Parathyroid adenoma (tissue), 2 donors: ENCODE measurements around the gene C16orf87.

Experiments used
- H2AFZ ChIP-seq: fragments of 300-600 bp; sonication (generic); one replicate; pipeline ENCODE4 v1.7.0; 2017; ENCODE audit warnings: antibody characterized with exemption, mild to moderate bottlenecking
- H3K27ac ChIP-seq: fragments of 300-600 bp; sonication (generic); one replicate; pipeline ENCODE4 v1.7.0; 2017
- H3K27me3 ChIP-seq: fragments of 300-600 bp; sonication (generic); one replicate; pipeline ENCODE4 v1.7.0; 2017; ENCODE audit warnings: low read length; ENCODE audit not compliant: control insufficient read depth, insufficient read depth
- H3K36me3 ChIP-seq: fragments of 300-600 bp; sonication (generic); one replicate; pipeline ENCODE4 v1.7.0; 2017; ENCODE audit warnings: low read length; ENCODE audit not compliant: control insufficient read depth, insufficient read depth
- H3K4me1 ChIP-seq: fragments of 300-600 bp; sonication (generic); one replicate; pipeline ENCODE4 v1.7.0; 2017; ENCODE audit warnings: control low read depth
- H3K4me2 ChIP-seq: fragments of 300-600 bp; sonication (generic); one replicate; pipeline ENCODE4 v1.7.0; 2017; ENCODE audit warnings: low read length
- H3K4me3 ChIP-seq: fragments of 300-600 bp; sonication (generic); one replicate; pipeline ENCODE4 v1.7.0; 2017; ENCODE audit warnings: low read depth, low read length
- H3K79me2 ChIP-seq: fragments of 300-600 bp; sonication (generic); one replicate; pipeline ENCODE4 v1.7.0; 2017; ENCODE audit warnings: control low read depth
- H3K9ac ChIP-seq: fragments of 300-600 bp; sonication (generic); one replicate; pipeline ENCODE4 v1.7.0; 2017; ENCODE audit warnings: mild to moderate bottlenecking
- H3K9me3 ChIP-seq: fragments of 300-600 bp; sonication (generic); one replicate; pipeline ENCODE4 v1.7.0; 2017; ENCODE audit warnings: low read length; ENCODE audit not compliant: control insufficient read depth
- CTCF ChIP-seq: fragments of 300-600 bp; sonication (generic); IDR thresholded peaks from one replicate; pipeline ENCODE4 v1.7.0; 2017; ENCODE audit warnings: antibody characterized with exemption, mild to moderate bottlenecking
- donor health status: primary hyperparathyroidism.

The C16orf87 gene

GRCh38 chr16:46801428-46802049, 29.4 kb downstream of the C16orf87 start:
- Histone ChIP-seq H3K4me2 (no peak overlapping the region), H3K4me3 (no peak overlapping the region), H3K79me2 (peaks cover 3% of the 10 kb centered on the region), H3K9me3 (no peaks in the 10 kb centered on the region), H3K27me3 (no peaks in the 10 kb centered on the region), H3K36me3 (no peaks in the 10 kb centered on the region), H3K4me1 (peaks cover 5% of the 10 kb centered on the region), H2AFZ (no peak overlapping the region), H3K9ac (no peak overlapping the region), H3K27ac (no peak overlapping the region)
- peak; percentile 51 for TF ChIP-seq CTCF

- no peak overlapping the region for H2AFZ ChIP-seq
- H3K27ac ChIP-seq: no peak overlapping the region
- no peaks in the 10 kb centered on the region for H3K27me3 ChIP-seq
- H3K79me2 ChIP-seq: peaks cover under 1% of the 10 kb centered on the region
- no peak overlapping the region for H3K4me3 ChIP-seq
- no peak for TF ChIP-seq CTCF
- no peak overlapping the region for H3K4me2 ChIP-seq
- H3K36me3 ChIP-seq: no peaks in the 10 kb centered on the region
- peaks cover 5% of the 10 kb centered on the region for H3K4me1 ChIP-seq
- H3K9me3 ChIP-seq: no peaks in the 10 kb centered on the region
- no peak overlapping the region for H3K9ac ChIP-seq
Observed at GRCh38 chr16:46800494-46800893, 30.5 kb downstream of the C16orf87 start.

- Histone ChIP-seq H3K27me3 (no peaks in the 10 kb centered on the region), H3K4me2 (no peak overlapping the region), H3K36me3 (no peaks in the 10 kb centered on the region), H3K9me3 (no peaks in the 10 kb centered on the region), H3K9ac (no peak overlapping the region), H3K27ac (no peak overlapping the region), H3K79me2 (no peaks in the 10 kb centered on the region), H2AFZ (no peak overlapping the region), H3K4me1 (no peaks in the 10 kb centered on the region), H3K4me3 (no peak overlapping the region)
- no peak for TF ChIP-seq CTCF
Observed at GRCh38 chr16:46797501-46797900, 33.5 kb downstream of the C16orf87 start.

GRCh38 chr16:46796764-46797269, 34.2 kb downstream of the C16orf87 start:
- no peaks in the 10 kb centered on the region for H3K9me3 ChIP-seq
- H3K36me3 ChIP-seq: no peaks in the 10 kb centered on the region
- H3K79me2 ChIP-seq: no peaks in the 10 kb centered on the region
- H3K27ac ChIP-seq: no peak overlapping the region
- no peak overlapping the region for H3K9ac ChIP-seq
- TF ChIP-seq CTCF: no peak
- no peaks in the 10 kb centered on the region for H3K27me3 ChIP-seq
- H3K4me3 ChIP-seq: no peak overlapping the region
- H3K4me1 ChIP-seq: no peaks in the 10 kb centered on the region
- no peak overlapping the region for H2AFZ ChIP-seq
- no peak overlapping the region for H3K4me2 ChIP-seq

GRCh38 chr16:46793841-46794240, 37.1 kb downstream of the C16orf87 start:
- H3K4me1 ChIP-seq: no peaks in the 10 kb centered on the region
- H3K27me3 ChIP-seq: no peaks in the 10 kb centered on the region
- no peak overlapping the region for H3K4me3 ChIP-seq
- H3K27ac ChIP-seq: no peak overlapping the region
- H3K4me2 ChIP-seq: no peak overlapping the region
- no peaks in the 10 kb centered on the region for H3K36me3 ChIP-seq
- no peak overlapping the region for H3K9ac ChIP-seq
- no peak for TF ChIP-seq CTCF
- no peaks in the 10 kb centered on the region for H3K9me3 ChIP-seq
- no peak overlapping the region for H2AFZ ChIP-seq
- H3K79me2 ChIP-seq: no peaks in the 10 kb centered on the region
